Hepatocyte (in vitro differentiated cells): ENCODE measurements around the gene ERFL.

Experiments used
- CTCF ChIP-seq: fragments of 200-600 bp; sonication (generic); IDR thresholded peaks from 2 replicates; pipeline ENCODE4 v1.5.1; 2016; ENCODE audit warnings: antibody characterized with exemption, mild to moderate bottlenecking; ENCODE audit not compliant: poor library complexity
- EZH2 ChIP-seq: fragments of 200-600 bp; sonication (generic); IDR thresholded peaks from 2 replicates; pipeline ENCODE4 v1.6.1; 2016; ENCODE audit warnings: antibody characterized with exemption, mild to moderate bottlenecking, borderline replicate concordance

- TF ChIP-seq CTCF (no peak), EZH2 (no peak)
Measured at GRCh38 chr19:41910992-41911888, 17.0 kb downstream of the ERFL start.
